Lower lobe of right lung (tissue), 2 donors: Measurements from ENCODE around the gene DSG2. TPM values are rescaled to one million over a fixed set of nuclear protein-coding genes. Genes with fewer than 3 reads are reported as not detected.
A peak's percentile ranks its signal among the peaks of the same experiment; 100 is the strongest.
"Not testable (repeated sequence)": the region's sequence is repeated elsewhere in the genome, so short reads cannot be mapped to it uniquely, and the experiment has no call there.

ENCODE experiments used
- ATAC-seq, 2 donors: fragments of 200-7000 bp; cut with Tn5 transposase; one replicate each; pipeline ENCODE4 v1.9.1; 2020 to 2022; ENCODE audit warnings: mild to moderate bottlenecking in 2 of 2, moderate library complexity in 2 of 2
- DNase-seq: peaks from one replicate; pipeline ENCODE4 v3.0.0-alpha.2; 2020
- H3K27ac ChIP-seq: fragments of 200-600 bp; one replicate; pipeline ENCODE4 v1.8.0; 2022
- H3K27me3 ChIP-seq: fragments of 200-600 bp; one replicate; pipeline ENCODE4 v1.8.0; 2022; ENCODE audit warnings: low read depth
- H3K36me3 ChIP-seq: fragments of 200-600 bp; one replicate; pipeline ENCODE4 v1.8.0; 2022; ENCODE audit warnings: mild to moderate bottlenecking
- H3K4me1 ChIP-seq: fragments of 200-600 bp; one replicate; pipeline ENCODE4 v1.8.0; 2022
- H3K4me3 ChIP-seq: fragments of 200-600 bp; one replicate; pipeline ENCODE4 v1.8.0; 2022; ENCODE audit warnings: mild to moderate bottlenecking
- H3K9me3 ChIP-seq: fragments of 200-600 bp; one replicate; pipeline ENCODE4 v1.8.0; 2022
- intact Hi-C: fragments of 100-400 bp; cut with DNase I; formaldehyde crosslinking; loops from one replicate; pipeline ENCODE4 v1.11.0; 2022
- total RNA-seq: library from RNA; stranded (reverse); fragmentation: NEBNext Ultra II Directional; extraction: Animal tissue kit (Norgen Biotek cat#: 25700); gene quantifications from one replicate; pipeline ENCODE4 v1.2.1, GENCODE V29; 2021
- TF ChIP-seq, protein P1 (sequence below): fragments of 200-600 bp; IDR thresholded peaks from one replicate; pipeline ENCODE4 v1.8.0; 2022; ENCODE audit warnings: antibody characterized with exemption, mild to moderate bottlenecking
- donor health status: DM: no; HTN: yes; CAD: no; lungs with severe emphysema.

The DSG2 gene
- total RNA-seq, 1 donor from 2014 or later, result 27.6 TPM

DNA sequence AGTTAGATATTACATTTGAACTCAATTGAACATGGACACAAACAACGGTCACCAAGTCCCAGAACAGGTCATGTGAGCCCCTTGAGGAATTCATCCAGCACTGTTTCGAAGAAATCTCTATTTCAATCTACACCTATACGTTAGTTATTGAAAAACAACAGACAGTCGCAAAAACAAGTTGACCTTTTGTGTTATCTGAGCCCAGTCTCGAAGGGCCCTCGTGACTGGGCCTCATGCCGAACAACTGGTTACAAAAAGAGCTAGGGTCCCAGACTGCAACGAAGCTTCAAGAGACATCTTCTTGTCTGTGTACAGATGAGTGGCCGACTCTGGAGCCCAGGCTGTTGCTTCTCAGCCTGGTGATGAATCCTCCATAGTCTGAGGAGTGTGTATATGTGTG, 5.3 kb upstream of the DSG2 start:
- TF ChIP-seq, protein P1, sequence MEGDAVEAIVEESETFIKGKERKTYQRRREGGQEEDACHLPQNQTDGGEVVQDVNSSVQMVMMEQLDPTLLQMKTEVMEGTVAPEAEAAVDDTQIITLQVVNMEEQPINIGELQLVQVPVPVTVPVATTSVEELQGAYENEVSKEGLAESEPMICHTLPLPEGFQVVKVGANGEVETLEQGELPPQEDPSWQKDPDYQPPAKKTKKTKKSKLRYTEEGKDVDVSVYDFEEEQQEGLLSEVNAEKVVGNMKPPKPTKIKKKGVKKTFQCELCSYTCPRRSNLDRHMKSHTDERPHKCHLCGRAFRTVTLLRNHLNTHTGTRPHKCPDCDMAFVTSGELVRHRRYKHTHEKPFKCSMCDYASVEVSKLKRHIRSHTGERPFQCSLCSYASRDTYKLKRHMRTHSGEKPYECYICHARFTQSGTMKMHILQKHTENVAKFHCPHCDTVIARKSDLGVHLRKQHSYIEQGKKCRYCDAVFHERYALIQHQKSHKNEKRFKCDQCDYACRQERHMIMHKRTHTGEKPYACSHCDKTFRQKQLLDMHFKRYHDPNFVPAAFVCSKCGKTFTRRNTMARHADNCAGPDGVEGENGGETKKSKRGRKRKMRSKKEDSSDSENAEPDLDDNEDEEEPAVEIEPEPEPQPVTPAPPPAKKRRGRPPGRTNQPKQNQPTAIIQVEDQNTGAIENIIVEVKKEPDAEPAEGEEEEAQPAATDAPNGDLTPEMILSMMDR, result no peak
- H3K36me3 ChIP-seq, result no peaks in the 10 kb centered on the region
- H3K27me3 ChIP-seq, result peaks cover 8% of the 10 kb centered on the region
- DNase-seq, result no peak
- H3K27ac ChIP-seq, result no peak overlapping the region
- no peak overlapping the region for H3K4me3 ChIP-seq
- intact Hi-C loops, result no loop called here
- H3K4me1 ChIP-seq, result peaks cover 2% of the 10 kb centered on the region
- H3K9me3 ChIP-seq, result no peaks in the 10 kb centered on the region
- no peak for ATAC-seq

DNA sequence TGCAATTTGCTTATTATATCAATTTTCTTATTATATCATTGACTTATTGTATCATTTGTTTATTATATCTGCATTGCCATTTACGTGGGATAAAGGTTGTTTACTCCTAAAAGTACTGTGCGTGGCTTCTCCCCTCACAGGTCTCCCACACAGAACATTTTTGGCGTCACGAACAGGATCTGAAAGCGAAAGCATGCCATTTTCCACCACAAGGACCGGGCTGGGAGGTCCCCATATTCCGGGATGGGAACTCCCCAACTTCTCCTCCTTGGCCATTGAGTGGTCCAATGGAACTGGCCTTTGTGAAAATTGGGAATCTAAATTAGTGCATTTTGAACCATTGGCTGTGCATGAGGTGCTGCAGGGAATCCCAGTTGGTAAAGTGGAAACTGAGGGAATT, 4.8 kb upstream of the DSG2 start:
- Histone ChIP-seq H3K4me1 (peaks cover 4% of the 10 kb centered on the region), H3K4me3 (no peak overlapping the region), H3K9me3 (no peaks in the 10 kb centered on the region), H3K27ac (no peak overlapping the region), H3K36me3 (no peaks in the 10 kb centered on the region), H3K27me3 (peaks cover 13% of the 10 kb centered on the region)
- intact Hi-C loops, result no loop called here
- TF ChIP-seq, protein P1, result no peak
- ATAC-seq, result no peak
- no peak for DNase-seq

DNA sequence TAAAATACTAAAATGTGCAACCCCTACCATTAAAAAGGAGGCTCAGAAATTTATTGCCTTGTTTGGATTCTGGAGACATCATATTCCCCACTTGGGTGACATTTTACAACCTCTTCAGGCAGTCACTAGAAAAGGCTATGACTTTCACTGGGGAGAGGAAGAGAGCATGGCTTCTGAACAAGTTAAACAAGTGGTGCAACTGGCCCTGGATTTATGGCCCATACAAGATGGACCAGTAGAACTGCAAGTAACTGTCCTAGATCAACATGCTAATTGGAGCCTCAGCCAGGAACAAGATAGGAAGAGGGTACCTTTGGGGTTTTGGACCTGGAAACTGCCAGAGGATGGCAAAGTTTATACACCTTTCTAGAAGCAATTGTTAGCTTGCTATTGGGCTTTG, 4.0 kb upstream of the DSG2 start:
- TF ChIP-seq, protein P1, result no peak
- Histone ChIP-seq H3K9me3 (no peaks in the 10 kb centered on the region), H3K27me3 (peaks cover 17% of the 10 kb centered on the region), H3K27ac (no peak overlapping the region), H3K4me1 (peaks cover 8% of the 10 kb centered on the region), H3K4me3 (no peak overlapping the region), H3K36me3 (no peaks in the 10 kb centered on the region)
- ATAC-seq, result no peak
- DNase-seq, result no peak
- intact Hi-C loops, result no loop called here

DNA sequence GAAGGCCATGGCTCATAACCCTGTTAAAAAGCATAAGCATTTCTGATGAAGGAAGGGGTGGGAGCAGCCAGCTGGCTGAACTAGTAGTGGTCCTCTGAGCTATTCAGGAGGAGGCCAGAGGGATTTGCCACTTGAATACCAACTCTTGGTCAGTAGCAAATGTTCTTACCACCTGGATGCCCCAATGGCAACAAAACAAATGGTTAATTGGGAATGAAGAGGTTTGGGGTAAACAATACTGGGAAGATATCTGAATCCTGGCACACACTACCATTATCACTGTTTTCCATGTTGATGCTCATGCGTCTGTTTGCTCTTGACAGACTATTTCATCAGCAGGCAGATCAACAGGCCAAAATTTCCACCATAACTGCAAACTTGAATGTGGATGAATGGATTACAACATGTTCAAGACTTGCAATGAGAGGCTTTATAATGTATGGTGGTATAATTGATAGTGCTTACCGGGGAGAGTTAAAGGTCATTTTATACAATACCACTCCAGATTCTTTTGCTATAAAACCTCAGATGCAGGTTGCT, 3.2 kb upstream of the DSG2 start:
- H3K27ac ChIP-seq, DNase-seq, H3K36me3 ChIP-seq, H3K4me1 ChIP-seq, ATAC-seq, H3K9me3 ChIP-seq, intact Hi-C loops, H3K4me3 ChIP-seq: not testable (repeated sequence)
- H3K27me3 ChIP-seq, result peaks cover 22% of the 10 kb centered on the region

DNA sequence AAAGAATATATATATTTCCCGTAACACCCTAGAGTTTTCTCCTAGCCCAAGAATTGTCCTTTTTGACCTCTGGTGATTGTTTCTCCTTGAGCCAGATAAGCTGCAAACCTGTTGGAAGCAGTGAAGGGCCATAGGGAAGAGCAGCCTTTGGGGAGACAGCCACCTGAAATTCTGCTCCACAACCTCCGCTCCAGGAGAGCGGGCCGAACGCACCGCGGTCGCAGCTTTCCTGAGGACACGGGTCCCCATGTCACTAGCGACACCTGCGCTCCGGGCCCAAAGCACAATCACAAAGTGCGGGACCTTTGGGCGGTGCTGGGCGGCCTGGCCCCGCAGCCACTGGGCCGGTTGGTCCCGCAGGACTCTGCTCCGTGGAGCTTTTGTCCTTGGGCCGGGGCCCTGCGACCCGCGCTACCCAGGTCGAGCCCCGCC, 557 bp upstream of the DSG2 start:
- Histone ChIP-seq H3K4me3 (peak overlapping the region; percentile 61), H3K27ac (peak overlapping the region; percentile 77), H3K36me3 (no peaks in the 10 kb centered on the region), H3K4me1 (peaks cover 8% of the 10 kb centered on the region), H3K27me3 (peaks cover 42% of the 10 kb centered on the region), H3K9me3 (no peaks in the 10 kb centered on the region)
- TF ChIP-seq, protein P1, result no peak
- DNase-seq (no peak), ATAC-seq (peak in 1 of 2 donors; percentile 67)
- intact Hi-C loops, result no loop called here

DNA sequence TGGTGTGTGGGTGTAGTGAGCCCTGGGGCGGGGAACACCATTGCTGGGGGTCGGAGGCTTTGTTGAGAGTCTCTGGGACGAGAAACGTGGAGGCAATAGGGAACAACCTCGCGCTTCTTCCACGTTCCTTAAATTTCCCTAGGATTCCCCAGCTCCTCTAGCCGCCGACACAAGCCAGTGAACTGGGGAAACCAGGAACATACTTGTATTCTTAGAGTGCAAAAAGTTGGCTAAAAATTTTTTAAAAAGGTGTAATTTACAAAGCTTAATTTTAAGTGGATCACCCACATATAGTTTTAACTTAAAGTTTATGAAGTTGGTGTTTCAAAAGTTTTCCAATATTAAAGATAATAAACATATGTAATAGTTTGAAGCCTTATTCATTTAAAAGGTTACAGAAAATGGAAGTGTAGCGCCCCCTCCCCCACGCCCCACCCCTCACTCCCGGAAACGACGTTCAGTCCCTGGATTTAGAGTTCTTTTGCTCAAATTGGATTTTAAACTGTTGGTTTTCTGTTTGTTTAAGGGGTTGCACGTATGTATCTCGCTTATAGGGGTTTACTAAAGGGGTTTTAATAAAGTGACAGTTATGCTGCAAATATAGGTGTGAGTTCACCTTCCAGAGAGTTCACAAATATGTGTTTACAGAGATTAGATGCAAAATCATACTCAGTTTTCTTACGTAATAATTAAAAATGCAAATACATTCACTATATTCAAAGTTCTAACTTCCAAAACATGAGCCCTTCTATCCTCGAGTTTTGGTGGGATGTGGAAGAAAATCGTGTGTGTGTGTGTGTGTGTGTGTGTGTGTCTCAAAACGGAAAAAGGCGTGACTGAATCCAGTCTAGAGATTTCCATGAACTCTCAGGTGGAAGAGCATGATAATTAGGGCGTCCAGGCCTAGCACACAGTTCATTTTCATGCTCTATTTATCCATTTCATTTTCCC, 872 bp downstream of the DSG2 start:
- intact Hi-C loops, result no loop called here
- H3K9me3 ChIP-seq, result no peaks in the 10 kb centered on the region
- TF ChIP-seq, protein P1, result no peak
- peak overlapping the region; percentile 61 for H3K4me3 ChIP-seq
- DNase-seq (no peak), ATAC-seq (no peak)
- H3K36me3 ChIP-seq, result no peaks in the 10 kb centered on the region
- H3K4me1 ChIP-seq, result peaks cover 8% of the 10 kb centered on the region
- H3K27me3 ChIP-seq, result peaks cover 42% of the 10 kb centered on the region
- H3K27ac ChIP-seq, result peak overlapping the region; percentile 77
